Activated CD8-positive, alpha-beta memory T cell treated with anti-CD3 and anti-CD28 coated beads, Interleukin-2, amount 50 U/mL, for 24 hours (primary cell): Measurements from ENCODE around the gene UST.
A peak's percentile ranks its signal among the peaks of the same experiment; 100 is the strongest.
"Not testable (repeated sequence)": the region's sequence is repeated elsewhere in the genome, so short reads cannot be mapped to it uniquely, and the experiment has no call there.

Experiments
- DNase-seq: peaks from one replicate; pipeline ENCODE4 v3.0.0-alpha.2; 2020; ENCODE audit errors: extremely low read depth

Gene UST

DNA sequence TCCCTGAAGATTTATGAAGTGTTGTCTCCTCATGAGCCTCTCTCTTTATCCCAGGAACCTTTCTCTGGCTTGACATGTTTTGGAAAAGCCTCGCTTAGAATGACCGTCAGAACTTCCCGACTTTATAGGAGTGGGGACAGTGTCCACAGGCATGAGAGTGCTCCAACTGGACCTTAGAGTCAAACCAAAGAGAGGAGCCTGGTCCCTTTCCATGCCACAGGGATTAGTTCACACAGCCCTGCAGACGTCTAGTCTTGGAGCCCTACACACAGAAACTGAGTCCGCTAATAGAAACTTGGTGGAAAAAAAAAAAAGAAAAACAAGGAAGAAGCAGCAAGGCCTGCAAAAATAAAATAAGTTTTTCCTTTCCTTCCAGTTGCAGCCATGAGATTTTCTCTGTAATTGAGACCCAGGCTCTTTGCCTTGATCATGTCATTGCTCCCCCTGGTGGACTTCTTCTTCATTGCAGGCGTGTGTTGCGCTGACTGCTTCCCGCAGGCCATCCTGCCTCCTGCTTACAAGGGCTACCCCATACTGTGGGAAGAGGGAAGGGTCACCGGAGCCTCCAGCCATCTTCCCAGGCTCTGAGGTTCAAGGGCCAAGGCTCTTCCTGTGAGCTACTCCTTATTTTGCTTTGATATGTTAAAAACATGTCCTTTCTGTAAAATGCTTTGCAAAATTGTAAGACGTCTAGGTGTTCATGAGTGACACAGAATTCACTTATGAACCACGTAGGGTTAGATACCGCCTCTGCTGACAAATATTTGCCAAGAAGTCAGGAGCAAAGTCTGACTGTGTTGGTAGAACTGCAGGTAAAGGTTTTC, 201.0 kb downstream of the UST start:
- peak; percentile 63 for DNase-seq

DNA sequence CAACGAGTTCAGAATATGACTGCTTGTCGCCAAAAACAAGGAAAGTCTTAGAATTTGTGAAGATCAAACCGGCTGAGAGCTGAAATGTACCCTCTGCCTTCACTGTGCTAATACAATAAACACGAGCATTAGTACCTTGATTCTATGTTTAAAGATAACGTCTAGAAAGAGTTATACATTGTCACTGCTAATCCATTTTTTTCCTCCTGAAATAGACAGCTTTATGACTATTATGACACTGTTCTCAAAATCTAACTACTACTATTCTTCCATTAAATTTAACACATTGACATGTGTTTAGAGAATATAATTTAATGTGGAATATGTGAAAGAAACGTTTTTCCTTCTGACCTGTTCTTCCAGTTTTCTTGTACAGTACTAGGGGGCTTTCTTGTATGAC, 204.8 kb downstream of the UST start:
- no peak for DNase-seq

DNA sequence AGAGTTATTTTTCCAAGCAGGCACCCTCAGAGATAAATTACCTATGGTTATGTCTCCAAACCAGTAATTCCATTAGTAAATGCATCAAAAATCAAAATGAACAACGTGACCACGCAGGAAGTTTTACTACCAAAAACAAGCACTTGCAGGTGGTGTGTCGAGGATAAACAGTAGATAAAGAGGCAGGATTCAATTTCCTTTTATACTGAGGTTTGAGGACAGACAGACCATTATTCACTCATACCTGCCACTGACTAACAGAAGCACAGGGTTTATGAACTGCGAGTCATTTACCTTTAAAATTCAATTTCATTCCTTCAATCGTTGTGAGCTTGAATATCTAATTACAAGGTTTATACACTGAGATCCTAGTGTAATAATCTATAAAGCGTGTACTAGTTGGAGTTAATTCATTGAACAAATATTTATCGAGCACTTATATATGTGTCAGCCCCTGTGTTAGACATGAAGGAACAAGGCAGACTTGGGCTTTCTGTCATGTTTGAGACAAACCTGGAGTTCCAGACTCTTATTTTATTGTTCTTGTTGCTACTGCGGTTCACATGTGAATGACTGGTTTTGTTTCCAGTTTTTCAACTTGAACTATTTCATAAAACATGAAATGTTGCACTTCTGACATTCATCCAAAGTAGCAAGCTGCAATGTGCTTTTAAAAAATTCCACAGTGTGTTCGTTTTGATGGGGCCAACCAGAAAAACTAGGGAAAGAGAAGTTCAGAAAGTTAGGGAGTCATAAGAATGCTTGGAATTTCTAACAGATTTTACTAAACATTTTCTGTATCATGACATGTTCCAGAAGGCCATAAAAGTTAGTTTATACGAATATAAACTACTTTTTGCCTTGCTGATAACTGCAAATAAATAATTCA, 205.6 kb downstream of the UST start:
- DNase-seq = no peak

DNA sequence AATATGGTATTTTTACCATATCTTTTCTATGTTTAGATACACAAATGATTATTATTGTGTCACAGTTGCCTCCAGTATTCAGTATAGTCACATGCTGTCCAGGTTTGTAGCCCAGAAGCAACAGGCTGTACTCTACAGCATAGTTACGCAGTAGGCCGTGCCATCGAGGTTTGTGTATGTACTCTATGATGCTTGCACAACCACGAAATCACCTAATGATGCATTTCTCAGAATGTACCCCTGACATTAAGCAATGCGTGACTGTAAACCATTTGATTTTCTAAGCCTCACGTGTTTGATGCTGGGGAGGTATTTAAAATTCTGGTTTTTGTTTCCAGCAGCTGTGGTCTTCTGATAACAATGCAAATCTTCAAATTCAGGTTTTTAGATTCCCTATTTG, 207.6 kb downstream of the UST start:
- DNase-seq = no peak

DNA sequence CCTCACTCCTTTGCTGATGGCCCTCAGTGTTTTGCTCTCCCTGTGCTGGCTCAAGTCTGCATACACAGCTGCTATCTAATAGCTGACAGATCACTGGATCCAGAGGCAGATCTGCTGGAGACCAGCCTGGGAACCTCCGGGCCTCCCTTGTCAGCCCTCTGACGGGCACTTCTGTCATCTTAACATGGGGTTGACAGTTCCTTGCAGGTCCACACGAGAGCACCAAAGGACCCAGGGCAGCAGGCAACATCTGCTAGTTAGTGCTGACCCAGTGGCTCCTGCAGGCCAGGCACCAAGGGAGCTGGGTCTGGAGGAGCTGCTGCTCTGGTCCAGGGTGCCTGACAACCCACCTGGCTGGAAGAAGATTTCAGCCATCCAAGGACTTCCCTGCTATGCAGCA, 208.1 kb downstream of the UST start:
- no peak for DNase-seq

DNA sequence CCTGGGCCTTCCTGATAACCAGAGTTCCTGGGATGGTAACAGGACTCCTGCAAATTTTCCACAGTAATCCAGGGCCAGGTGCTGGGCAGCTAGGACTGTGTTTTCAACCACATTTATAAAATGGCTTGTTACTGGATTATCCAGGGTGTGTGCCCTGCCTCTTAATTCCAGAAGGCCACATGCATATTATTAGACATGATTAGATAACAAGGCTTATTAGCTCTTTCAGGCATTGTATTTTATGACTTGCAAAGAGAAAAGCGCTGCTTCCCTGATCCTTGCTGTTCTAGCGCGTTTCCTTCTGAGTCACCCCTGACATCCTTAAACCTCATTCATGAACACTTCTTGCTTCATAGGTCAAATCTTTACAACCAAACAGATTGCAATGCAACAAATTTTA, 208.6 kb downstream of the UST start:
- DNase-seq = no peak

DNA sequence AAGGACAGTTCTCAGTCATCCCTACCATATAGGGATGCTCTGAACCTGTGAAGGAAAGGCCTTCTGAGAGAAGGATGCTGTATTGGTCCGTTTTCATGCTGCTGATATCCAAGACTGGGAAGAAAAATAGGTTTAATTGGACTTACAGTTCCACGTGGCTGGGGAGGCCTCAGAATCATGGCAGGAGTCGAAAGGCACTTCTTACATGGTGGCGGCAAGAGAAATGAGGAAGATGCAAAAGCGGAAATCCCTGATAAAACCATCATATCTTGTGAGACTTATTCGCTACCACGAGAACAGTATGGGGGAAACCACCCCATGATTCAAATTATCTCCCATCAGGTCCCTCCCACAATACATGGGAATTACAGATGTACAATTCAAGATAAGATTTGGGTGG, 209.3 kb downstream of the UST start:
- DNase-seq = not testable (repeated sequence)

DNA sequence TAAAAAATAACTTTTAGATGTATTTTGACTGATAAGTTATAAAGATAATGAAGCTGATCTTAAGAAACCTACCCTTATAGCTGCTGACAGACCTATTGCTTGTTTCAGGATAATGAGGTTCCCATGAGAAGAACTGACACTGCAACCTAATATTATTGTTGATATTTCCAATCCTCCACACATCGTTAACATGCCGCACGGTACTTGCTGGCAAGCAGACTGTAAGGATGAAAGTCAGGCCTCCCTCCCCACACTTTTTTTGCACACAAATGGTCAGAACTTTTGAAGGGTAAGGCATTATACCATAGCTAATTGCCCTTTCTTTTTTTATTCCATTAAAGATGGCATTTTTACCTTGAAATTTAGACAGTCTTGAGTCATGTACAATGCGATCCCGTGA, 210.9 kb downstream of the UST start:
- DNase-seq = no peak

DNA sequence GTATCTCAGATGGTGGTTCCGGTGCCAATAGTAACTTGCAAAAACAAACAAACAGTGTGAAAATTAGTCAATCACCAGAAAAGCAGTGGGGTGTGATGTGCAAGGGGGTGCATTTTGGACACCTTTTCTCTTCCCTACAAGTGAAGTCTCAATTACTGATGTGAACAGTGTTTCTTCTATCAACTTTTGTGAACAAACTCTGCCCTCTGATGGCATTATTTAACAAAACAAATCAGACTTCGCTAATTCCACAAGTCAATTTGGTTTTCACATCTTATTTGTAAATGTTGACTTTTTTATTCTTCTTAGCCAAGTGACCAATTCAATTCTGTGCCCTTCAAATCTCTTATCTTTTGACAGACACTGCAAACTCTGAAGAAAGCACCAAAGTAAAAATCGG, 212.2 kb downstream of the UST start:
- no peak for DNase-seq

DNA sequence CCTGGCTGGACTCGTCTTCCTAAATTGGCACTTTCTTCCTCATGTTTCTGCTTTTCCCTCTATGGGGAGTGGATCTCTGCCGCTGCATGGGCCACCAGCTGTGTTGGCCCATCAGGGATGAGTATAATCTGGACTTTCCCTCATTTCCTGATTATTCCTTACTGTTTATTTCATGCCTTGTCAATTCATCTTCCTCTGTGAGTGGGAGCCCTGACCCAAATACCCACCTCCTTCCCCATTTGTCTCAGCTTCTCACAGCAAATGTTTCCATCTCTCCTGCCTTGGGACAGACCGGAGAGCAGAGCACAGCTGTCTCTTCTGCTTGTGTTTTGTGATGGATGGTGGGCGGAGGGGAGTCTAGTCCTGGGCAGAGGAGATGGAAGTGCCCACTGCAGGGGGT, 212.7 kb downstream of the UST start:
- no peak for DNase-seq

DNA sequence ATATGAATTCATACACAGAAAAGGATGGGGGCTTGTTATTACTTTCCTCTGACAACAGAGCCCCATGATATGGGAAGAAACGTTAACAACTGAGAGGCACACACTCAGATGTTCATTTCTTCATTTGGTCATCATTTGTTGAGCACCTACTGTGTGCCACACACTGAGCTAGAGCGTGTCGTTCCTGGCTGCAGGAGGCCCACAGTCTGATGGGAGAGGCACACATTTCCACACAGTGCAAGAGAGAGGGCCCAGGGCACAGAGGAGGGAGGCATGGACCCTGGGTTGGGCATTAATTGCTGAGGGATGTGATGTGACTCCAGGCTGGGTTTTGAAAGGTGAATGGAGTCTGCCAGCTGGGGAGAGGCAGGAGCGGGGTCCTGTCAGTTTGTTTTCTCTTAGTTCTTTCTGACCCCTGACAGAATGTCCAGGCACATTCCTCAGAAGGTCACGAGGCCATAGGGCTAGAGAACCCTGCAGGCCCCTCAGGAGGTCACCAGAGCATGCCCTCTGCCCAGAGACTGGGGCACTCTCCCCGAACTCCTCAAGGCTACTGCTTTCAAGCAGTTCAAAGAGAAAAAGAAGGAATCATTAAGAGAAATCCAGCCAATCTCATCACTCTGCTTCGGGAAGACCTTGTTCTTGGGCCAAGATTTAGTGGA, 216.2 kb downstream of the UST start:
- DNase-seq = no peak

DNA sequence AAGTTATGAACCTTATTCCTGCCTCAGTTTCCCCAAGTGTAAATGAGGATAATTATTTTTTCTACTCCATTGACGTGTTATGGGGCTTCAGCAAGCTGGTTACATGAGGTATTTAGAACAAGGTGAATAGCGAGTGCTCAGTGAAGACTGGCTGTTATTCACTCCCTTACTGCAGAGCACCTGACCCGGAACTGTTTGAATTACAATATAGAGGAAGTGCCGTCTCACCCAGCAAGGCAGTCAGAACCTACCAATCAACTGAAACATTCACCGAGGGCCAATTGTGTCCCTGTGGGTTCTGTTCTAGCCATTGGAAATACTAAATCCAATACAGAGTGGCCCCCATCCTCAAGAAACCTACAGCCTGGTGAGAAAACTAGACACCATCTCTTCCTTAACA, 216.9 kb downstream of the UST start:
- no peak for DNase-seq

DNA sequence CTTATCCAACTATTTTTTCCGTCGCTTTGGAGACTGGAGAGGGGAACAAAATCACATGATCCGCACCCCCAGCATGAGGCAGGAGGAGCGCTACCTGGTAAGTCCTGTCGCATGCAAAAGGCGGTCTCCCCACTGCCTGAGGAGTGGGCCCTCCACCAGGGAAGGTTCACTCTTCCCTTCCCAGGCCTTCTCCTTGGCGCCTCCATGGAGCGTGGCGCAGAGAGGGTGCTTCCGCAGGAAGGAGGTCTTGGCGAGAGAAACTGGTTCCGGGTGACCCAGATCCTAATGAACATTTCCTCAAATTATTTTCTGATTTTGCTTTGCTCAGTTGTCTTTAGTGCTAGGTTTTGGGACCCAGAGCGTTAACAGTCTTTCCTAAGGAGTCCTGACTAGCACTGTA, 217.6 kb downstream of the UST start:
- DNase-seq = no peak

DNA sequence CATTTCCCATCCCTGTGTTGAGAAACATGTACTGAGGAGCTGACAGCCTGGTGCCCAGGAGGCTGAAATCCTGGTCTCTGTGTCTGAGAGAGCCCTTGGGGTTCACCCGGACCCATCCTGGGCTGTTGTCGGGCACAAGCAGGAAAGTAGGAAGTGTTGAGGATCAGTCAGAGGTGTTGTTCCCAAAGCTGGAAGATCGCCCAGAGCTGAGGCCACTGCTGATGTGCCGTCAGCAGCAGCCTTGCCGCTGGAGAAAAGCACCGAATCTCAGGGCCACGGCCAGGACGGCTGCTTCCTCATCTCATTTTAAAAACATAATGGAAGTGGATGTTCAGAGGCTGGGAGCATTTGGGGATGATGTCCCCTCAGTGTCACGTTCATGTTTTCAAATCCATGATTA, 218.5 kb downstream of the UST start:
- no peak for DNase-seq

DNA sequence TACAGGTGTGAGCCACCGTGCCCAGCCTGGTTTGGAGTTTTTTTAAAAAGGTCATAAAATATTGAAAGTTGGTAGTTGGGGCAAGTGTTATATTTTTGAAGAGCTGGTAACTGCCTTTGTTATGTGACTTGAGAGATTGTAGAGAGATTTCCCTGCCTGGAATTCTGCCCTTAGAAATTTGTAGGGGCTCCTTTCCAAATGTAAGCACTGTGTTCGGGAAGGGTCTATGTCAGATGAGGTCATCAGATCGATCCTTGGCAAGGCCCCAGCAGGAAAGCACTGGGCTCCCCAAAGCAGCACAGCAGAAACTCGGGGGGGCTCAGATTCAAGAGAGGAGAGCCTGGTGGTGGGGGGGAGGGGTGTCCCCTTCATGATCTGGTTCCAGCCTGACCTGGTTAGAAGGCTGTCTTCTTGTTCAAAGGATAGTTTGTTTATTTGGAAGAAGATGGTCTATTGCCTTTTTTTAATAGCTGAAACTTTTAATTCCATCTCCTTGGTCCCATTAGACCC, 220.2 kb downstream of the UST start:
- DNase-seq = no peak

DNA sequence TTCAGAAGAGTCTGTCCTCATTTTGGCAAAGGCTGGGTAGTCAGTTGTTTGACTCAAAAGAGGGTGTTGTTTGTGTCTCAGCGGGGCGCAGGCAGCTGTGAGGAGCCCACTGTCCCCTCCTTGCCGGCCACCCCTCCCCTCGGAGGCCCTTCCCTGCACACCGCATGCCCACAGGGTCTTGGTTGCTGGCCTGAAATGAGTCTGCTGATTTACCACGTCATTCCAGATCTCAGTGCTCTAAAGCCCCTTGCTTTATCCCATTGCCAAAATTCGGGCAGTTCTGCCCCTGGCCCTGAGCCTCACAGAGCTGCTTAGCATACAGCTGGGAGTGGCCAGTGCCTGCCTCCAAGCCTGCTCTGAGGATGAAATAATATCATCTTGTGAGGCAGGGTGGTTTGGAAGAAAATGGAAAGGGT, 220.7 kb downstream of the UST start:
- DNase-seq = no peak

DNA sequence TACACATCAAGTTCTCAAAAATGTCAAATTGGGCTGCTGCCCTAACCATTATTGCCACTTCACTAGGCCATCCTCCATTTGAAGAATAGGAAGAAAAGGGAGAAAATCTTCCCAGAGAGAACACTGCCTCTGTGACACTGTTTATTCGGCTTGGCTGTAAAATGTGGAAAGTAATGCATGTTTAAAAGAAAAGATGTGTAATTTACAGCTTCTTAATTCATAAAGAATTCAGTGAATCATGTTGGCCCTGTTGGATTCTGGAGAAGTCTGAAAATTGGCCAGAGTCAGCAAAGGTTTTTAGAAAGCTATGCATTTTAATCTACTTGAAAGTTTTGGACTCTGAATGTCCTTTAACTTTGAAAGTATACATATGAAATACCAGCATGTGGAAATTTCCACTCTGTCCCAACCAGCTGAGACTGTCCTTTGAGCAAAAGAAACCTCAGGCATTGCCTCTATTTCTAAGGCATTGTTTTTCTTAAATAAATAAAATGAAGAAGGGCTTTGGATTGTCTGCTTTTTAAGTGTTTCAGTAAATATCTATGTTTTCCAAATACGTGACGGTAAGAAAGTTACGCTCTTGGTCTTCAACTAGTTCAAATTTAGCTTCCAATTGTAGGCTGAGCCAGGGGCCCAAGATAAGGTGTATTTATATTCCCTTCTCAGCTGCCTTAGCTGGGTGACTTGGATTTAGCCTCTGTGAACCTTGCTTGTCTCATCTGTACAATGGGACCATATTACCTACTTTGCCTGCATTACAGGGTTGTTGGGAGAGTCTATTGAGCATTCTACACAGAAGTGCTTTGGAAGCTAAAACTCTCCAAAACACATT, 222.2 kb downstream of the UST start:
- no peak for DNase-seq

DNA sequence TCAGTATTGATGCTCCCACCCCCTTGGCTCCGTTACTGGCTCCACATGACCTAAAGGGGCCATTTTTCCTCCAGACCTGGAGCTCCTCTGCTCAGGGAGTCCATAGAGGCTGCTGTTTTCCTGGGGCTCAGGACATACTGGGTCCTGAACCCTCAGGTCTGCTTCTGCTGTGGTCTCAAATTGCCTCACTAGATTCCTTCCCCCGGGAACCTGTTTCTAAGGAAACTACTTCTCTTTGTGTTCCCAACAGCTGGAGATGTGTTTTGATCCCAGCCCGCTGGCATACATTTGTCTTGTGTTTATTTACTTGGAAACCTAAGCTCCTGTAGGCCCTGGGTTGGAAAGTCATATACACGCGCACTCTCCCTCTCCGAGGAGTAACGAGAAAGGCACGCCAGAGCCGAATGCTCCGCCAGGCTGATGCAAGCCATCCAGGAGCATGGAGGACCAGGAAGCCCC, 222.8 kb downstream of the UST start:
- no peak for DNase-seq

DNA sequence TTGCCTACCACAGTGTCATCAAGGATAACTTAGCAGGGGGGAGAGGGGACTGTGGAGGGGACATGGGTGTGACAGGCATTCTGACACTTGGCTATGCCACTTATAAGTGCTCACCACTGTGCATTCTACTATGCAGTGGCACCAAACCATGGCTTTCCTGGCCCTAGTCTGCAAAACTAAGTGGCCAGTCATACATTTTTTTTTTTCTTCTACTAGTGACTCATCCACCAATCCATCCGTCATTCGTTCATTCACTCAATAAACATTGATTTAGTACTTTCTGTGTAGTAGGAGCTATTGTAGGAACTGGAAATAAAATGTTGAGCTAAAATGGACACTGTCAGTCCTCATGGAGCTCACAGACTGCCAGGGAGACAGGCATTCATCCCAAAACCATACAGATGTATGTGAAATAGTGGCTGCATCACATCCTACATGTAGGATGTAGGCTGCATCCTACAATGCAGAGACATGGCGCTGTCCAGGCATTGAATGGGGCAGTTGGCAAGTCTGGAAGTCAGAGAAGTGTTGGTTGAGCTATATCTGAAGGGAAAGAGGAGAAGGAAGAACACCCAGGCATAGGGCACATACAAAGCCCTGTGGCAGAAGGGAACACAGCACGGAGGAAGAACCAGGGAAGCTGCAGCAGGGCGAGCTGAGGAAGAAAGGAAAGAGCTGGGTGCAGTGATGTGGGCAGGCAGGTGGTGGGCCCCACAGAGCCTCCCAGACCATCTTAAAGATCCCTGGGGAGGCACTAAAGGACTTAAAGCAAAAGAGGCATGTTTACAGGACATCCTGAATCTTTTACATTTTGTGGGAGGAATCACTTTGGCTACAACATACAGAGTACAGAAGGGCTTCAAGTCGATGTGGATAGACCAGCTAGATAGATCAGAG, 224.4 kb downstream of the UST start:
- DNase-seq = no peak

DNA sequence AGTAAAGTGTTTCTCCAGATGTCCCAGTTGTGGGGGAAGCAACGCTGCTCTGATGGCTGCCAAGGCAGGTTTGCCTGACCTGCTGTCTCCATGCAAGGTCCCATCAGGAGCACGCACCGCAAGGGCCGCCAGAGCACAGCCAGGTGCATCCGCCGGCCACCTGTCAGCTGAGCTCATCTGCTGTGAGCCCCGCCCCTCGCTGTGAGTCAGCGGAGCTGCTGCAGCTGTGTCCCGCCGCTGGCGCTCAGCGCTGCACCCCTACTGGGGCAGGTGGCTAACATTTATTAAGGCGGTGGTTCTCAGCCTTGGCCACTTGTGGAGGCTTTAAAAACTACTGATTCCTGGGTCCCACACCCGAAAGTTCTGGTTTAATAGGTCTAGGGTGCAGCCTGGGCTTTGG, 225.7 kb downstream of the UST start:
- DNase-seq = no peak
